SU-DHL-6 (cell line): Measurements from ENCODE around the gene AFF3.

Experiments
- H2AFZ ChIP-seq: fragments of 200-600 bp; sonication (generic); 2 replicates; pipeline ENCODE4 v1.6.1; 2014; ENCODE audit warnings: low read depth, mild to moderate bottlenecking, moderate library complexity, mixed read lengths, antibody characterized with exemption, low read length; ENCODE audit not compliant: severe bottlenecking
- H3F3A ChIP-seq: fragments of 200-600 bp; shearing (Covaris generic); 2 replicates; pipeline ENCODE4 v1.6.0; 2016; ENCODE audit warnings: antibody characterized with exemption, mild to moderate bottlenecking; ENCODE audit not compliant: insufficient read depth
- H3K27ac ChIP-seq: fragments of 200-600 bp; sonication (generic); 2 replicates; pipeline ENCODE4 v1.5.1; 2016; ENCODE audit warnings: low read depth, mild to moderate bottlenecking, low read length, moderate library complexity, mixed read lengths
- H3K27me3 ChIP-seq: fragments of 200-600 bp; sonication (generic), shearing (Covaris generic); 2 replicates; pipeline ENCODE4 v1.6.0; 2014; ENCODE audit warnings: mild to moderate bottlenecking, low read length
- H3K36me3 ChIP-seq: fragments of 200-600 bp; sonication (generic); 2 replicates; pipeline ENCODE4 v1.6.1; 2014; ENCODE audit warnings: mild to moderate bottlenecking, low read length, mixed read lengths
- H3K4me2 ChIP-seq: fragments of 300-600, 200-600 bp; shearing (Covaris generic), sonication (generic); 2 replicates; pipeline ENCODE4 v1.6.0; 2014; ENCODE audit warnings: low read length, low read depth, mild to moderate bottlenecking; ENCODE audit not compliant: poor library complexity, severe bottlenecking
- H3K4me3 ChIP-seq: fragments of 200-600 bp; sonication (generic); 2 replicates; pipeline ENCODE4 v1.5.1; 2014; ENCODE audit warnings: antibody characterized with exemption, low read length, mild to moderate bottlenecking, mixed read lengths; ENCODE audit not compliant: insufficient read depth, poor library complexity, severe bottlenecking
- H3K79me2 ChIP-seq: fragments of 200-600 bp; sonication (generic); 2 replicates; pipeline ENCODE4 v1.6.1; 2014; ENCODE audit warnings: mild to moderate bottlenecking, low read length, moderate library complexity; ENCODE audit not compliant: insufficient read depth
- H3K9ac ChIP-seq: fragments of 200-600 bp; sonication (generic); 2 replicates; pipeline ENCODE4 v1.7.0; 2014; ENCODE audit warnings: mild to moderate bottlenecking, low read length
- H3K9me2 ChIP-seq: fragments of 200-600 bp; sonication (generic); replicated peaks from 2 replicates; pipeline ENCODE4 v1.6.1; 2014; ENCODE audit warnings: low read length; ENCODE audit not compliant: insufficient read depth
- H3K9me3 ChIP-seq: fragments of 200-600 bp; sonication (generic); 2 replicates; pipeline ENCODE4 v1.6.1; 2014; ENCODE audit warnings: low read length, mixed read lengths; ENCODE audit not compliant: insufficient read depth
- H4K20me1 ChIP-seq: fragments of 200-600 bp; sonication (generic); 2 replicates; pipeline ENCODE4 v1.6.1; 2014; ENCODE audit warnings: low read depth, mild to moderate bottlenecking, antibody characterized with exemption, low read length, moderate library complexity, mixed read lengths
- EZH2phosphoT487 ChIP-seq: fragments of 200-600 bp; sonication (generic), shearing (Covaris generic); conservative IDR thresholded peaks from 2 replicates; pipeline ENCODE4 v1.6.1; 2018; ENCODE audit warnings: mild to moderate bottlenecking, antibody characterized with exemption, low read length, moderate library complexity, mixed read lengths
- TF ChIP-seq, protein P1 (sequence below): fragments of 200-600 bp; sonication (generic); IDR thresholded peaks from one replicate; pipeline ENCODE4 v1.5.1; 2017; ENCODE audit warnings: antibody characterized with exemption, mild to moderate bottlenecking, low read length, moderate library complexity; ENCODE audit not compliant: insufficient read depth, poor library complexity, severe bottlenecking

AFF3 gene

GRCh38 chr2:100146657-100146960, 4.2 kb upstream of the AFF3 start:
- H4K20me1 ChIP-seq: no peaks in the 10 kb centered on the region
- no peak overlapping the region for H2AFZ ChIP-seq
- TF ChIP-seq, protein P1, sequence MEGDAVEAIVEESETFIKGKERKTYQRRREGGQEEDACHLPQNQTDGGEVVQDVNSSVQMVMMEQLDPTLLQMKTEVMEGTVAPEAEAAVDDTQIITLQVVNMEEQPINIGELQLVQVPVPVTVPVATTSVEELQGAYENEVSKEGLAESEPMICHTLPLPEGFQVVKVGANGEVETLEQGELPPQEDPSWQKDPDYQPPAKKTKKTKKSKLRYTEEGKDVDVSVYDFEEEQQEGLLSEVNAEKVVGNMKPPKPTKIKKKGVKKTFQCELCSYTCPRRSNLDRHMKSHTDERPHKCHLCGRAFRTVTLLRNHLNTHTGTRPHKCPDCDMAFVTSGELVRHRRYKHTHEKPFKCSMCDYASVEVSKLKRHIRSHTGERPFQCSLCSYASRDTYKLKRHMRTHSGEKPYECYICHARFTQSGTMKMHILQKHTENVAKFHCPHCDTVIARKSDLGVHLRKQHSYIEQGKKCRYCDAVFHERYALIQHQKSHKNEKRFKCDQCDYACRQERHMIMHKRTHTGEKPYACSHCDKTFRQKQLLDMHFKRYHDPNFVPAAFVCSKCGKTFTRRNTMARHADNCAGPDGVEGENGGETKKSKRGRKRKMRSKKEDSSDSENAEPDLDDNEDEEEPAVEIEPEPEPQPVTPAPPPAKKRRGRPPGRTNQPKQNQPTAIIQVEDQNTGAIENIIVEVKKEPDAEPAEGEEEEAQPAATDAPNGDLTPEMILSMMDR: no peak
- TF ChIP-seq EZH2phosphoT487: no peak
- H3K36me3 ChIP-seq: 0 out of 2 replicates have a peak, but pooled peaks cover 2% of the 10 kb centered on the region
- peaks cover 7% of the 10 kb centered on the region for H3K79me2 ChIP-seq
- no peaks in the 10 kb centered on the region for H3K9me2 ChIP-seq
- H3K27me3 ChIP-seq: no peaks in the 10 kb centered on the region
- H3K9ac ChIP-seq: no peak overlapping the region
- no peak overlapping the region for H3K27ac ChIP-seq
- H3K4me3 ChIP-seq: no peak overlapping the region
- no peaks in the 10 kb centered on the region for H3K9me3 ChIP-seq
- peaks cover 3% of the 10 kb centered on the region; the same call in 1 of the 2 replicates for H3F3A ChIP-seq
- H3K4me2 ChIP-seq: no peak overlapping the region

DNA sequence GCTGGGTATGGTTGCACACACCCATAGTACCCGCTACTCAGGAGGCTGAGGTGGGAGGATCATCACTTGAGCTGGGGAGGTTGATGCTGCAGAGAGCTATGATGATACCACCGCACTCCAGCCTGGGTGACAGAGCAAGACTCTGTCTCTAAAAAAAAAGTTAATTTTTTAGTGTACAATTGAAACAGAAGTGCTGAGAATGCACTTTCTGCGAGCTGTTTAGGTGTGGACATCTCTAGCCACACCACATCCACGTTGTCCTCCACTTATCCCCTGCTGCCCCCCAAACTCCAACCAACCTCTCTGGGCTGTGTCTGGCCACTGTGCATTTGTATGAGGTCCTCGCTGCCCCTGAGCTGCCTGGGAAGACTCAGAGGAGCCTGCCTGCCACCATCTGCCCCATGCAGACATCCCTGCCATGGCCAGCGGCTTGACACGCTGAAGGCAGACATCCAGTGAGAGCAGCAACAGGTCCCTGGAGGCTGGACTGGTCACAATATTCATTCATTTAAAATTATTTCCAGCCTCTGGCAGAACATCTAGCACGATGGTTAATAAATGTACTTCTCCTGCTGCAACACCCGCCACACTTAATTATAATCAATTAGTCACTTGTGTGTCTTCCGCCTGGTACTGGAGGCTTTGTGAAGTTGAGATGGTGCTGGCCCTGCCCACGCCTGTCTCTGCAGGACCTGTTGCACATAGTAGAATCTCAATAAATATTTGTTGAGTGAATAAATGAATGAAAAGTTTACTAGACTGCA, 3.7 kb upstream of the AFF3 start:
- H3K27me3 ChIP-seq: no peaks in the 10 kb centered on the region
- H4K20me1 ChIP-seq: no peaks in the 10 kb centered on the region
- peaks cover 3% of the 10 kb centered on the region; the same call in 1 of the 2 replicates for H3F3A ChIP-seq
- no peaks in the 10 kb centered on the region for H3K36me3 ChIP-seq
- H3K9me3 ChIP-seq: no peaks in the 10 kb centered on the region
- no peak overlapping the region for H2AFZ ChIP-seq
- peaks cover 13% of the 10 kb centered on the region for H3K79me2 ChIP-seq
- TF ChIP-seq, protein P1: no peak
- no peak for TF ChIP-seq EZH2phosphoT487
- H3K9me2 ChIP-seq: no peaks in the 10 kb centered on the region
- no peak overlapping the region for H3K9ac ChIP-seq
- H3K4me2 ChIP-seq: no peak overlapping the region
- no peak overlapping the region for H3K4me3 ChIP-seq
- no peak overlapping the region for H3K27ac ChIP-seq

DNA sequence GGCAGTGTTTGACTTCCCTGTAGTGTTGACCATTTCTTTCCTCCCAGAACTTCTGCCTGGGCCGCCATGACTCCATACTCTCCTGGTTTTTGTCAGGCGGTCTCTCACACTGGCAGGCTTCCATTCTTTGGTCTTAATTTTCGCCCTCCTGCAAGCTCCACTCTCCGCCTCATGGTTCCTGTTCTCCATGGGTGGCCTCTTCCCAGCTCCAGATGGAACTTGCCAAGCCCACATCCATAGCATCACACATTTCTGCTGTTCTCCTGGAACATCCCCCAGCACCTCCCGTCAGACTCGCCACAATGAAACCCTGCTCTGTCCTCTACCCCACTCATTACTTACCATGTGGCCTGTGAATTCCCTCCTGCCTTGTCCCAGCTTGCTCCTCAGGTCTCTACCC, 896 bp upstream of the AFF3 start:
- H3K9ac ChIP-seq: no peak overlapping the region; the same call in 1 of the 2 replicates
- H2AFZ ChIP-seq: no peak overlapping the region

More for the DNA sequence above, 896 bp upstream of the AFF3 start:
- H3K4me2 ChIP-seq: peak overlapping the region; percentile 80
- peaks cover 40% of the 10 kb centered on the region for H3K79me2 ChIP-seq
- 0 out of 2 replicates have a peak, but pooled peaks cover 2% of the 10 kb centered on the region for H4K20me1 ChIP-seq
- peaks cover 3% of the 10 kb centered on the region; the same call in 1 of the 2 replicates for H3F3A ChIP-seq
- no peaks in the 10 kb centered on the region for H3K9me2 ChIP-seq
- TF ChIP-seq, protein P1: no peak
- TF ChIP-seq EZH2phosphoT487: no peak
- no peak overlapping the region for H3K4me3 ChIP-seq
- peak overlapping the region; percentile 92 for H3K27ac ChIP-seq
- H3K27me3 ChIP-seq: no peaks in the 10 kb centered on the region
- H3K36me3 ChIP-seq: no peaks in the 10 kb centered on the region; the same call in 1 of the 2 replicates
- no peaks in the 10 kb centered on the region for H3K9me3 ChIP-seq
